ENCODE results near the gene PPP6R3.
"Not testable (repeated sequence)": the region's sequence is repeated elsewhere in the genome, so short reads cannot be mapped to it uniquely, and the experiment has no call there.

Gene PPP6R3

DNA sequence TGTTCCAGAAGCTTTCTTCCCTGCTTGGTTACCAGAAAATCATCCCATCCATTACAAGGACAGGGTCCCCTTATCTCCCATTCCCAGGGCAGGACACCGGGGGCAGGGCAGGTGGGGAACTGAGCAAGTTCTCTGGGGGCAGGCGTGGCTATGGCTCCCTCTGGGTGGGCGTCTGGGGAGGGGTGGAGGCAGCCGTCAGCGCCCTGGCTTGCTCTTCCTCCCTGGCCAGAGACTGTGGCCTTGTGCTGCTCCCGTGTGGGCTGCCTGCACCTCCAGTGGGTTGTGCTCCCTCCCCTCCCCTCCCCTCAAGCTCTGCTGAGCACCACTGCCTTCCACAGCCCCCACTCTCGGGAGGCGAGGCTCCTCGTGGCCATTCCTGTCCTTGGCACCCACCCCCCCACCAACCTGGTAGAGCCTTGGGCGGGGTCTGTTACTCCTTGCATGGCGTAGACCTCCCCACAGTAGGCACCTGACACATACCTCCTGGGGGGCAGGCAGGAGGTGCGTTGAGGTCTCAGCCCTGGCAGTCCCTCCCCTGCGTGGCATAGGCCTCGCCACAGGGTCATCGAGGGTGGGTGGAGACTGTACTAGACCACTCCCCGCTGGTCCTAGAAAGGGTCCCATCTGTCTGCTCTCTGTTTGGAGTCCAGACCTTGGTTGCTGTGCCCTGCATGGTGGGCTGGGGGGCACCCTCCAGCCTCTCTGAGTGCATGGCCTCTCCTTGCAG, 24.2 kb upstream of the PPP6R3 start:
- no peak for DNase-seq

DNA sequence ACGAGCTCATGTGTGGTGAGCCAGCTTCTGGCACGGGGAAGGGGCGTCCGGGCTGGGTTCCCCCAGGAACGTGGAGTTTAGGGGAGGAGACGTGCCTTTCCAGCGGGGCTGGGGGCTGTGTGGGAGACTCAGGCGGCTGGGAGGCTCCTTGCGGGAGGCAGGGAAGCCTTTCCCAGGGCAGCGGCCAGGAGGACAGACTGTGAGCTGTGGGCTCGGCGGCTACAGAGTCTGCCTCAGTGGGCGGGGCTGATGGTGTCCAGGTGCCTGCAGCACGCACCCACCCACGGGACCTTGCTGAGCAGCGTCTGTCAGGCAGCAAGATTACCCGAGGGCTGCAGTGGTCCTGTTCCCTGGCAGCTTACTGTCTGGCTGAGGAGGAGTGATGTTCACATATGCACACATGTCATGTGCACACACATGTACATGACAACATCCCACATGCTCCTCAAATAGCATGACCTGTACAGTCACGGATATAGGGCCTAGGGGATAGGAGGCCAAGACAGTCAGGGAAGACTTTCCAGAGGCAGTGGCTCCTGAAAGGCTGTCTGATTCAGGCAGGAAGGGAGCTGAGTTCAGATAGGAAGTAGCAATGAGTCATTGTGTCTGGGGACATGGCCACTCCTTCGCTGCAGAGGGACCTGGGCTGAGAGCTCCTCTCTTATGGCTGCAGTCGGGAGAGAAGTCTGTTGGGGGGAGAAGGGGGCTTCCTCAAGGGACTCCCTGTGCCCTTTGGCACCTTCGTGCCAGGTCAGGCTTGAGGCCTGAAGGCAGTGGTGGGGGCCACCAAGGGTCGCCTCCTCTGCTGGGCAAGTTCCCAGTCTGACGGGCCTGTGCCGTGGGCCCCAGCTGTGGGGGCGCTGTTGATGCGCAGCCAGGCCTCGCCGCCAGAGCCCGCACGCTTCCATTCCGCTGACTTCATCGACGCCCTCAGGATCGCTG, 23.3 kb upstream of the PPP6R3 start:
- DNase-seq, result no peak

DNA sequence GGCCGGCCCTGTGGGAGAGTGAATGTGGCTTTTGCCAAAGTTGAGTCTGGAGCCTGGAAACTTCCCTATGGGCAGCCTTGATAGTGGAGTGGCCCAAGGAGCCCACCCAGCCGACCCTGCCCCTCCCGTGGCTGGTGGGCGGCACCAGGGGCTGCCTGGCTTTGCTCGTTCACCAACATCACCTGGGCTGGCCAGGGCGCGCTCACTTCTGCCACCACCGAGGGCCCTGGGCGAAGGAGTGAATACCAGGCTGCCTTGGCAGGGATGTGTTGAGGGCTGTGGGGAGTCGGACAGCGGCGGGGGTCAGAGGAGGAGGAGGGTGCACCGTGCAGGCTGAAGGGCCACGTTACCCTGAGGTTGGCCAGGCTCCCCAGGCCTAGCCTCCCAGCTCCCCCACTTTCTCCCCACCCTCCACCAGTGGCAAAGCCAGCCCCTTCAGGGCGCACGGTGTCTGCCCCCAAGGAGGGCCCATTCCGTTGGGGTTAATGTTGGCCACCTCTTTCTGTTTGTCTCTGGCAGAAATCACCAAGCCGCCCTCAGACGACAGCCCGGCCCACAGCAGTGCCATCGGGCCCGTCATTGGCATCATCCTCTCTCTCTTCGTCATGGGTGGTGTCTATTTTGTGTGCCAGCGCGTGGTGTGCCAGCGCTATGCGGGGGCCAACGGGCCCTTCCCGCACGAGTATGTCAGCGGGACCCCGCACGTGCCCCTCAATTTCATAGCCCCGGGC, 22.5 kb upstream of the PPP6R3 start:
- DNase-seq, result no peak

DNA sequence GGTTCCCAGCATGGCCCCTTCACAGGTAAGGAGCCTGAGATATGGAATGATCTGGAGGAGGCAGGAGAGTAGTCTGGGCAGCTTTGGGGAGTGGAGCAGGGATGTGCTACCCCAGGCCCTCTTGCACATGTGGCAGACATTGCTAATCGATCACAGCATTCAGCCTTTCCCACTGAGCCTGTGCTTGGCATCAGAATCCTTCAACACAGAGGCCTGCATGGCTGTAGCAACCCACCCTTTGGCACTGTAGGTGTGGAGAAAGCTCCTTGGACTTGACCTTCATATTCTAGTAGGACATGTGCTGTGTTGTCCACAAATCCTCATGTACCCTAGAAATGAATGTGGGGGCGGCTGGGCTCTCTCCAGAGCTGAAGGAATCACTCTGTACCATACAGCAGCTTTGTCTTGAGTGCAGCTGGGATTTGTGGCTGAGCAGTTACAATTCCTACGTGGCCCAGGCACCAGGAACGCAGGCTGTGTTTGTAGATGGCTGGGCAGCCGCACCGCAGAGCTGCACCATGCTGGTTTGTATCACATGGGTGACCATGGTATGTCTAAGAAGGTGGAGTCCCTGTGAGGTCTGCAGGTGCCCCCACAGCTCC, 21.8 kb upstream of the PPP6R3 start:
- DNase-seq, result no peak

DNA sequence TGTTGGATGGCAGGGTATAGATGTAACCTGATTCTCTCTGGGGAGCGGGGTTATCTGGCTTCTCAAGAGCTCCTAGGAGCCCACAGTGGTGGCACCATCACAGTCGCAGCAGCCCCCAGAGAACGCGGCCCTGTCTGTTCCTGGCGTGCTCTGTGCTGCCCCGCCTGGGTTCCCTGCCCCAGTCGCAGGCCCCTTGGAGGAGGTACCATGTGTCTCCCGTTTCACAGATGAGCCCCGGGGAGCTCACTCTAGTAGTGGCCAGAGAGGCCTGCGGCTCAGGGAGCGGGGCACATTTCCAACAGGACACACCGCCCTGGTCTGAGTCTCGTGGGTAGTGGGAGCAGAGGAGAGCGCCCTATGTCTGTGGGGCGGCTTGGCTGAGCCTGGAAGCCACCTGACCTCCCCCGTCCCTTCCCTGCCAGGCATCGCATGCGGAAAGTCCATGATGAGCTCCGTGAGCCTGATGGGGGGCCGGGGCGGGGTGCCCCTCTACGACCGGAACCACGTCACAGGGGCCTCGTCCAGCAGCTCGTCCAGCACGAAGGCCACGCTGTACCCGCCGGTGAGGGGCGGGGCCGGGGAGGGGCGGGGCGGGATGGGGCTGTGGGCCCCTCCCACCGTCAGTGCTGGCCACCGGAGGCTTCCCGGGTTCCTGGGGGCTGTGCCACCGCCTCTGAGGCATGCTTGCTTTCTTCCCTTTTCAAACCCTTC, 21.0 kb upstream of the PPP6R3 start:
- DNase-seq, result no peak

DNA sequence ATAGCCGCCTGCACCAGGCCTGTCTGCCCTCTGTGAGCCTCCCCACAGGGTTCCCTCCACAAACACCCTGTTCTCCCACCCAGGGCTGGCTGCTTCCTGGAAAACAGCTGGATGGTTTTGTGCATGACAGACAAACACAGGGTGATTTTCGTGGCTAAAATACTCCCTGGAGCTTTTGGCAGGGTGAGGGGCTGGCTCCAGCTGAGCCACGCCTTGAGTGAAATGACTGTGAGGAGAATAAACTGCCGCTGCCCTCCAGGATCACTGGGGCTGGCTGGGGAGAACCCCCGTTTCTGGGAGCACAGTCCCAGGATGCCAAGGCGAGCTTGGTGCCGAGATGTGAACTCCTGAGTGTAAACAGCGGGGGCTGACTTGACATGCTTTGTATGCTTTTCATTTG, 20.3 kb upstream of the PPP6R3 start:
- DNase-seq, result no peak

DNA sequence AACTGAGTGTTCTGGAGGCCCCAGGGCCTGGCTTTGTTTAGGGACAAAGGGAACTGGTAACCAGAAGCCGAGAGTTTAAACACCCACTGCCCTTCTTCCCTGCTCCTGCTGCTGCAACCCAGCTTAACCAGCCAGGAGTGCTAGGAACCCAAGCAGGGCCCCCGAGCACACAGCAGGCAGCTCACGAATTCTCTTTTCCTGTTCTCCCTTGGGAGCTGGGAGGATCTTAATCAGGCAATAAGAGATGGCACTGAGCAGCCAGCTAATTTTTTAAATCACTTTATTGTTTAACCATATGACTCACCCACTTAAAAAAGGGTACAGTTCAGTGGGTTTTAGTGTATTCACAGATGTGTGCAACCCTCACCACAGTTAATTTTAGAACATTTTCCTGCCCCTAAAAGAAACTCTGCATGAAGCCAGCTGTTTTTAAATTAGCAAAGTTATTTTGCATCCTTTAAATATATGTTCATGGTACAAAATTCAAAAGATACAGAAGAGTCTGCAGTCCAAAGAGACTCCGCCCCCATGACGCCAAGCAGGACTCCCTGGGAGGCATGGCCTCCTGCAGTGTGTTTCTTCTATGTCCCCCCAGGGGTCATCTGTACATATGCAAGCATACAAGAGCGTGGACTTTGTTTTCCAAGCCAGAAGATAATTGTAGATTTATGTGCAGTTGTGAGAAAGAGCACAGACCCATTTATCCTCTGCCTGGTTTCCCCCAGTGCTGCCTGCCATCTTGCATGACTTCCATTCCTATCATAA, 18.9 kb upstream of the PPP6R3 start:
- DNase-seq, result peak; percentile 10

DNA sequence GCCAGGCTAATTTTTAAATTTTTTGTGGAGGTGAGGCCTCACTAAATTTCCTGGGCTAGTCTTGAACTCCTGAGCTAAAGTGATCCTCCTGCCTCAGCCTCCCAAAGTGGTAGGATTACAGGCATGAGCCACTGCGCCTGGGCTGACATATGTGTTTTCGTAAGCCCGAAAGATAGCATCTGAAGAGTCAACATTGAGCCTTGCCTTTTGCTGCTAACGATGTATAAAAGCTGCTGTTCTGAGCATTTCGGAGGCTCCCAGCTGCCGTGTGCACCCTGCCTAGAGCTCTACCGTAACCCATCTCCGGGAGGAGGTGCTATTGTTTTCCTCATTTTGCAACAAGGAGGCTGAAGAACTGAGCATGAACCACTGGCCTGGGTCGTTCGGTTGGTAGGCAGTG, 18.1 kb upstream of the PPP6R3 start:
- DNase-seq, result no peak

DNA sequence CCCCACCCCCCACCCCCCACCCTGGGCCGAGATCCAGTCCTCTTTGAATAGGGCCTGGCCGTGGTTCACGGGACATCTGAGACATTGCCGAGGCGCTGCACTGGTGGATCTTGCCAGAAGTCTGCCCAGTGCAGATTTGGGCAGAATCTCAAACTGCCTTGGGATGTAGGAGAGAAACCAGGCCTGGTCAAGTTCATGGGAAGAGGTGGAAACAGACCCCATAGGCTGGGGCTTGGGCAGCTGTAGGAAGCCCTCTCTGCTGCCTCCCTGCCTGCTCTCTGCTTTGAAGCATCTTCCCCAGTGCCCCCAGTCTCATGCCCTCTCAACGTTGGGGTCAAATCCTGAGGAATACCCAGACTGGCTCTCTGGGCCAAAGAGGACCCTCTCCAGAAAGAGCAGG, 16.0 kb upstream of the PPP6R3 start:
- DNase-seq, result no peak

DNA sequence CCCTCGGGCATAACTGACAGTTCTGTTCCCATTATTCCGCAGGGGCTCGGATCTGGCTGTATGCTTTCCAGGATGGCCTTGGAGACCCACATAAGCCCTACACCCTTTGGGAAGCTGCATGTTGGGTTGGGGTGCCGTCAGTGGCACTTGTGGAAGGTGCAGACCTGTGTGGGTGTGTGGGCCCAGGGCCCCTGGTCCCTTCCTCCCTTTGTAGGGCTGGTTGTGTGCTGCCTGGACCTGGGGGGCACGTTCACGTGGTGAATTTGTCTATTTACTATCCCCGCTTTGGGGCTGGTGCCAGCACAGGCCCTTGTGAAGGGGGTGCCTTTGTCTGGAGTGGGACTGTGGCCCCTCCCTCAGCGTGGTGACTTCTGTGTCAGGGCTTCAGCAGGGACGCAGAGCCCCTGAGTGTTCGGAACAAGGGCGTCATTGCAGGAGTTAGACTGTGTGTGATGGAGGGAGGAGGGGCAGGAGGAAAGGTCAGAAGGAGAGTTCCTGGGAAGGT, 15.0 kb upstream of the PPP6R3 start:
- no peak for DNase-seq

DNA sequence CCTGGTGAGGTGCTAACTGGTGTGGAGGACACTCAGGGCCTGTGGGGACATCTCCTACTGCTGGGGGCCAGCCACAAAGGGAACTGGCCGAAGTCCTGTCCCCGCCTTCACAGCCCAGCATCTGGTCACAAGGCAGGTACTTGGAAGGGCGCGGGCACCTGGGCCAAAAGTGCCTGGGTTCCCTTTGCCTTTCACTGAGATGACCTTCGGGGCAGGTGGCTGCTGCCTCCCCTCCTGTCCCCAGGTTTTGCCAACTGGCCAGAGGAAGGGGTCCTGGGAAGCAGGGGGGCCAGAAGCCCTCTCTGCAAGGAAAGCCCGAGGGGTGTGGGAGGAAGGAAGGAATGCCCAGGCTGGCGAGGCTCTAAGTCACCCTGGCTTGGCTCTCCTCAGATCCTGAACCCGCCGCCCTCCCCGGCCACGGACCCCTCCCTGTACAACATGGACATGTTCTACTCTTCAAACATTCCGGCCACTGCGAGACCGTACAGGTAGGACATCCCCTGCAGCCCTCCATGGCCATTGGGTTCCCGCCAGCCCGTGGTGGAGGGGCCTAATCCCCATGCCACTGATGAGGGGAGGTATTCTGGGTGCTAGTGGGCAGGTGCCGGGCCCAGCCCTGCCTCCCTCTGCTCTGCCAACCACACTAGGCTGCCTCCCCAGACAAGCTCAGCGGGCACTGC, 14.4 kb upstream of the PPP6R3 start:
- no peak for DNase-seq

DNA sequence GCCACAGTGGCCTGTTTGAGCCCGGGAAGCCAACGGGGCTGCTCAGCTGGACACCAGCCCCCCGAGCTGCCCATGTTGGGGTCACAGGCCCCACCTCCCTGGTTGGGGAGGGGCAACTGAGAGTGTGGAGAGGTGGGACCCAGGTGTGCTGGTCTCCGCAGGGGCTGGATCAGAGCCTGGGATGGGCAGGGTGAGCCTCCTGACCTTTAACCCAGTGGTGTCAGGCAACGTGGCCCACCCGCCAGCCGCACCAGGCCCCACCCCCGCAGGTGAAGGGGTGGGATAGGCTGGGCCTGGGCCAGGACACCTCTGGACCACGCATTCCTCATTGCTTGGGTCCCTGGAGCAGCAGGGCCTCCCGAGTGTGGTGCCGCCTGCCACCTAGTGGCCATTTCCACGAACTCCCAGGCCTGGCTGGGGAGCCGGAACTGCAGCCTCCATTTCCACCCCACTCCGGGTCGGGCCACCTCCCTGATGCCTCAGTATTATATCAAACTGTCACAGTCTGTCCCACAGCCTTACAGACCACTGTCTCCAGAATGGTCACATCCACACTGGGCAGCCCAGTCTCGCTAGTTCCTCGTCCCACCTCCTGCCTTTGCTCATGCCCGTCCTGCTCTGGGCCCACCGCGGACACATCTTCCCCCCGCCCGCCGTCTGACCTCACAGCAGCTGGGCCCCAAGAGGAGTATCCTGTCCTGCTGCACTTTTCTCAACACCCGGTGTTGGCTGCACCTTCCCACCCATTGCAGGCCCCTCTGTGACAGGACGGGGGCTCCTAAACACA, 13.3 kb upstream of the PPP6R3 start:
- DNase-seq, result no peak

DNA sequence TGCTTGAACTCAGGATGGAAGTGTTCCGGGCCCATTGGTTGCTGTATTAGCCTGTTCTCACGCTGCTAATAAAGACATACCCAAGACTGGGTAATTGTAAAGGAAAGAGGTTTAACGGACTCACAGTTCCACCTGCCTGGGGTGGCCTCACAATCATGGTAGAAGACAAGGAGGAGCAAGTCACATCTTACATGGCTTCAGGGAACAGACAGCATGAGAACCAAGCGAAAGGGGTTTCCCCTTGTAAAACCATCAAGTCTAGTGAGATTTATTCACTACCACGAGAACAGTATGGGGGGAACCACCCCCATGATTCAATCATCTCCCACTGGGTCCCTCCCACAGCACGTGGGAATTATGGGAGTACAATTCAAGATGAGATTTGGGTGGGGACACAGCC, 12.6 kb upstream of the PPP6R3 start:
- not testable (repeated sequence) for DNase-seq

DNA sequence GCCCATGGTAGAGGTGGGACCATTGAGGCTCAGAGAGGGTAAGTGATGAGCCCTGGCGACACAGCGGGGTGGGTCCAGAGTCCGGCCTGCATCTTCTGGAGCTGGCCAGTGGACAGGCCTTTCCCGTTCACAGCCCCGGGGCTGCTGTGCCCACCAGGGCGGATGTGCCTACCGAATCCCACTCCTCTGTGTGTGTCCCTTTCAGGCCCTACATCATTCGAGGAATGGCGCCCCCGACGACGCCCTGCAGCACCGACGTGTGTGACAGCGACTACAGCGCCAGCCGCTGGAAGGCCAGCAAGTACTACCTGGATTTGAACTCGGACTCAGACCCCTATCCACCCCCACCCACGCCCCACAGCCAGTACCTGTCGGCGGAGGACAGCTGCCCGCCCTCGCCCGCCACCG, 11.9 kb upstream of the PPP6R3 start:
- DNase-seq, result no peak

DNA sequence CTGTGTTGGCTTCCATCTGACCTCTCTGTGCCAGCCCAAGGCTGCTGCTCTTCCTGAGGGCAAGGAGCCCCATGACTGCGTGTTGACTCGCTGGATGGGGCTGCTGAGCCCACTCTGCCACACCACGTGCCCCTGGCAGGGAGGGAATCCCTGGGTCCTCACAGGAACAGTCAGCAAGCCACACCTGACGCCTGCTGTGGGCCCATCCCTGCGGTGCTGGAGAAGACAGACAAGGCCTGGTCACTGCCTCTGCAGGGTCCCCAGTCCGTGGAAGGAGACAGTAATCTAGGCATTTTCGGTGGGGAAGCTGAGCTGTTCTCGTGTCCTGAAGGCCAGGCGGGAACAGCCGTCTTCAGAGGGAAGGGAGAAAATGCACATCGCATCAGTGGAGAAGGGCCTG, 10.6 kb upstream of the PPP6R3 start:
- DNase-seq, result no peak

DNA sequence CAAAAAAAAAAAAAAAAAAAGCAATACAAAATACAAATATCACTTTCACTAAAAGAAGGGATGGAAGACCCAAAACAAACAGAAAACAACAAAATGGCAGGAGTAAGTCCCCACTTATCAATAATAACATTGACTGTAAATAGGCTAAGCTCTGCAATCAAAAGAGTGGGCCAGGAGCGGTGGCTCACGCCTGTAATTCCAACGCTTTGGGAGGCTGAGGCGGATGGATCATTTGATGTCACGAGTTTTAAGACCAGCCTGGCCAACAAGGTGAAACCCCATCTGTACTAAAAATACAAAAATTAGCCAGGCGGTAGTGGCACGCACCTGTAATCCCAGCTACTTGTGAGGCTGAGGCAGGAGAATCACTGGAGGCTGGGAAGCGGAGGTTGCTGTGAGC, 9.8 kb upstream of the PPP6R3 start:
- no peak for DNase-seq

DNA sequence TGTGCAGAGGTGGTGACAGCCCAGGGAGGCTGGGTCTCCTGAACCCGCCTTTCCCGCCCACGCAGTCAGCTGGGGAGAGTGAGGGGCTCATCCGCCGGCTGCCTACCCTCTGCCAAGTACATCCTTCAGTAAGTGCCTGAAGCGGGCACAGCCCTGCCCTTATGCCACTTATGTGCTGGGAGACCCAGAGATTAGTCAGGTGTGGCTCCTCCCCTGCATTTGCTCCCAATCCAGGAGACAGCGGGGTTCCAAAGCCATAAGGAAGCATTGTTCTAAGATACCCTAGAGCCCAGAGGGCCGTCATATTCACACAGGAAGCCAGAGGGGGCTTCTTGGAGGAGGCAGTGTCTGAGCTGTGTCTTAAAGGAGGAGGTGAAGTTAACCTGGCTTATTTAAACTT, 5.8 kb upstream of the PPP6R3 start:
- no peak for DNase-seq

DNA sequence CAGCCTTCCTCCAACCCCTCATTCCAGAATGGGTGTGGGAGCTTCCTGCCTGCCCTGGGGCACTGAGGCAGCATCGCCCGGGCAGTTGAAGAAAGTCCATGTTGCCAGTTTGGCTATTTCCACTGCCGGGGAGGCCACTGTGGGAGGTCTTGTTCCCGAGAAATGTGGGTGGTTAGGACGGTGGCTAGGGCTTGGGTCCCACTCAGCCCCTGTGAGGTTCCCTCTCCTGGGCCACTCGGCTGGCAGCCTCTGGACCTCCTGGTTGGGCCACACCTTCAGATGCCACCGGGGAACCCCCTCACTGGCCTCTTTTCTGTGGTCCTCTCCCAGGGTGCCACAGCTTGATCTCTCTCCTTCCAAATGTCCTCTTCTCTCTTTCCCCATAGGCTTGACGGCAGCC, 5.1 kb upstream of the PPP6R3 start:
- no peak for DNase-seq

DNA sequence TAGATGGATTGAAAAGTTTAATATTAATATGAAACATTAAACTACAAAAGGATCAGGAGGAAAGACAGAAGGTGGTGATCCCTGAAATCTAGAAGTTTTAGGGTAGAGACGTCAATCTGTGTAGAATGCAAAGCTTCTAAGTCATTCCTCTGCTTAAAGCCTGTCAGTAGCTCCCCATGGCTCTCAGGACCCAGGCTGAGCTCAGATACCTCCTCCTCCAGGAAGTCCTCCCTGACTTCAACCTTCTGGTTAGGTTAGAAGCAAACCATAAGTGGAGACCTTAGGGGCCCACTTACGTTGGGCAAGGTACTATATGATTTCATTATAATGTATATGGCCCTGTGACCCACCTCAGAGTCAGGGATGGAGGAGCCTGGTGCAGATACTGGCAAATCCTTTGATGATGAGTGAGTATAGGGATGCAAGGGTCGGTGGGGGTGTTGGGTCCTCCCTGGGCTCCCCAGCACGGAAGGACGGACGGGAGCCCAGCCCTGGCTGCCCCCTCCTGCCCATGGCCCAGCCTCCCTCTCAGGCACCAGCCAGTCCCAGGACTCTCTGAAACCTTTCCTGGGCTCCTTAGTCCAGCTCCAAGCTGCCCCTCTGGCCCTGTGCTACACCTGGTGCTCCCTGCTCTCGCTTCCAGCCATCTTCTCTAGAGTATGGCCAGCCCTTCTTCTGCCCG, 3.2 kb upstream of the PPP6R3 start:
- DNase-seq, result no peak

DNA sequence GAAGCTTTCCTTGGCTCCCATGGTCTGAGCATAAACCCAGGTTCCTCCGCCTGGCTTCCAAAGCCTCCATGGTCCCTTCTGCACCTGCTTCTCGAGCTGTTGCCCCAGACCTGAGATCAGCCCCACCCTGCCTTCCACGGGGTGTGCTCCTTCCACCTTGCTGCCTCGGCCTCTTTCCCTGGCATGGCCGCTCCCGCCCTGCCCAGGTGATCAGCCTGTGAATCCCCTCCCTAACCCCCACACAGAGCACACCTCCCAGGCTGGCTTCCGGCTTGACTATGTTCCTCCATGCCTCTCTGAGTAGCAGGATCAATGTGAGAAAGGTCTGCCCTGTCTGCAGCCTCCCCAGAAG, 2.7 kb upstream of the PPP6R3 start:
- DNase-seq, result no peak

All from NCI-H446 treated with DMSO at 0.1 percent for 48 hours (cell line).